K562 (cell line): ENCODE measurements around the gene MICALL2.

Experiments used
- BRCA1 ChIP-seq, 2 experiments: fragments of 450-650 bp in 1 of 2; sonication (generic) in 1 of 2; formaldehyde crosslinking in 1 of 2; IDR thresholded peaks; 2 replicates each; pipeline versions ENCODE4 v1.5.0 to v1.6.1; 2017 to 2020; ENCODE audit warnings: mild to moderate bottlenecking in 1 of 2, missing genetic modification reagents in 1 of 2
- ZNF274 ChIP-seq: IDR thresholded peaks from 2 replicates; pipeline ENCODE4 v1.6.1; 2011; ENCODE audit warnings: low read depth, mild to moderate bottlenecking, low read length, moderate library complexity, borderline replicate concordance
- ZNF551 ChIP-seq: fragments of 250-450 bp; sonication (Bioruptor Pico); IDR thresholded peaks from 2 replicates; pipeline ENCODE4 v1.5.0; 2021; ENCODE audit warnings: mild to moderate bottlenecking, moderate library complexity
- ZNF644 ChIP-seq: fragments of 200-800 bp; sonication (Bioruptor generic); IDR thresholded peaks from 2 replicates; pipeline ENCODE4 v1.6.1; 2016; ENCODE audit warnings: low read depth, missing genetic modification characterization, missing compliant biosample characterization
- ZNF655 ChIP-seq: fragments of 250-450 bp; sonication (Bioruptor Pico); IDR thresholded peaks from 2 replicates; pipeline ENCODE4 v1.5.0; 2021

DNA sequence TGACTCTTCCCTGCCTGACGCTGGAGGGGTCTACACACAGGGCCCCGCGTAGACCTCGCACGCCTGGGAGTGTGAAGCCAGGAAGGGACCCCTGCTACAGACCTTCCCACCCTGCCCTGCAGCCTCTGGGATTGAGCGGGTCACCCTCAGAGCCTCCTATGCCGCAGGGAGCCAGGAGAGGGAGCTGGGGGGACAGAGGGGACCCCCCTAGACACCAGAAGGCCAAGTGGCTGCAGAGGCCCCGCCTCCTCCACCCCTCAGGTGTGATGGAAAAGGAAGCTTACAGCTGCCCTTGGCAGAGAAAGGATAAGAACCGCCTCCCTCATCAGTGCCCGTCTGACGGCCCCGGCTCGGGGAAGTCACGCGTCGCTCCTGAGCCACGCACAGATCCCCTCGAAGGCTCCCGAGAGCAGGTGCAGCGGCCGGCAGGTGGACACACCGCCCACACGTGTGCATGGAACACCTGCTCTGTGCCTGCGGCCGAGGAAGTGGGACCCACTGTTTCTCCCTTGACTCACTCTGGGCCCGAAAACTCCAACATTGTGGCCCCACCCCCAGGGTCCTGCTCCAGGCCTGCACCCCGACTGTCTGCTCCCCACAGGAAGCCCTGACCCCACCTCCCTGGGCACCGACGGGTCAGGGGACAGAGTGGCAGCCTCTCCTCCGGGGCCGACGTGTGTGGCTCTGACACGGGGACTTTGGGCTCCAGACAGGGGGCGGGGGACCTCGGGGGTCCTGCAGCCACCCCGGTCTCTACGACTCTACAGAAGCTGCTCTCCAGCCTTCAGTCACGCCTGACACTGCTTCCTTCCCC is 73.3 kb downstream of the MICALL2 start:
- TF ChIP-seq ZNF655 (CRISPR knock-in tag) (no peak), ZNF551 (CRISPR knock-in tag) (no peak), ZNF644 (tag) (no peak), BRCA1 (IDR thresholded peaks at IDR 0.05) (no peak), BRCA1 (CRISPR knock-in tag; IDR thresholded peaks at IDR 0.05) (no peak), ZNF274 (no peak)
